DOHH2 (cell line): ENCODE data around the gene DGUOK.

Experiments
- H3F3A ChIP-seq: fragments of 200-600 bp; sonication (generic), shearing (Covaris generic); 2 replicates; pipeline ENCODE4 v1.6.0; 2016; ENCODE audit warnings: antibody characterized with exemption, mild to moderate bottlenecking; ENCODE audit not compliant: control insufficient read depth, insufficient read depth
- H3K27ac ChIP-seq: fragments of 200-600 bp; sonication (generic); 2 replicates; pipeline ENCODE4 v1.5.1; 2014; ENCODE audit warnings: low read depth, mild to moderate bottlenecking, low read length, moderate library complexity
- H3K27me3 ChIP-seq: fragments of 200-600 bp; sonication (generic); 2 replicates; pipeline ENCODE4 v1.6.1; 2014; ENCODE audit warnings: mild to moderate bottlenecking, low read length, mixed read lengths; ENCODE audit not compliant: control insufficient read depth
- H3K36me3 ChIP-seq: fragments of 200-600 bp; sonication (generic); 2 replicates; pipeline ENCODE4 v1.6.1; 2014; ENCODE audit warnings: mild to moderate bottlenecking, low read length, moderate library complexity, mixed read lengths; ENCODE audit not compliant: control insufficient read depth
- H3K4me1 ChIP-seq: fragments of 200-600 bp; sonication (generic); 2 replicates; pipeline ENCODE4 v1.6.1; 2014; ENCODE audit warnings: mild to moderate bottlenecking, low read length, mixed read lengths; ENCODE audit not compliant: control insufficient read depth
- H3K4me2 ChIP-seq: fragments of 200-600 bp; sonication (generic); 2 replicates; pipeline ENCODE4 v1.6.0; 2014; ENCODE audit warnings: mild to moderate bottlenecking, low read length, moderate library complexity
- H3K4me3 ChIP-seq: fragments of 200-600 bp; sonication (generic); 2 replicates; pipeline ENCODE4 v1.5.1; 2014; ENCODE audit warnings: mild to moderate bottlenecking, low read length, mixed read lengths
- H3K79me2 ChIP-seq: fragments of 200-600 bp; sonication (generic); 2 replicates; pipeline ENCODE4 v1.6.1; 2014; ENCODE audit warnings: mild to moderate bottlenecking, low read length, mixed read lengths; ENCODE audit not compliant: control insufficient read depth
- H3K9me2 ChIP-seq: fragments of 200-600 bp; sonication (generic); replicated peaks from 2 replicates; pipeline ENCODE4 v1.6.1; 2014; ENCODE audit warnings: mild to moderate bottlenecking, low read length, mixed read lengths; ENCODE audit not compliant: control insufficient read depth
- H3K9me3 ChIP-seq: fragments of 200-600 bp; sonication (generic); 2 replicates; pipeline ENCODE4 v1.6.1; 2014; ENCODE audit warnings: antibody characterized with exemption, low read length, mixed read lengths; ENCODE audit not compliant: control insufficient read depth, insufficient read depth
- H4K20me1 ChIP-seq: fragments of 200-600 bp; sonication (generic); 2 replicates; pipeline ENCODE4 v1.6.0; 2014; ENCODE audit warnings: low read depth, mild to moderate bottlenecking, antibody characterized with exemption, low read length, moderate library complexity; ENCODE audit not compliant: control insufficient read depth, insufficient read depth
- CTCF ChIP-seq: fragments of 200-600 bp; sonication (generic); IDR thresholded peaks from one replicate; pipeline ENCODE4 v1.5.1; 2014; ENCODE audit warnings: antibody characterized with exemption, mild to moderate bottlenecking, low read depth, low read length; ENCODE audit not compliant: poor library complexity, severe bottlenecking
- EZH2phosphoT487 ChIP-seq: fragments of 200-600 bp; sonication (generic); IDR thresholded peaks from 2 replicates; pipeline ENCODE4 v1.6.1; 2017; ENCODE audit warnings: borderline replicate concordance, mild to moderate bottlenecking, antibody characterized with exemption, low read length, moderate library complexity, mixed read lengths

The DGUOK gene

GRCh38 chr2:73915437-73915993 lies 11.2 kb upstream of the DGUOK start:
- no peak for TF ChIP-seq CTCF
- no peak for TF ChIP-seq EZH2phosphoT487
- Histone ChIP-seq H3K27ac (no peak overlapping the region), H4K20me1 (no peaks in the 10 kb centered on the region), H3F3A (no peaks in the 10 kb centered on the region), H3K9me3 (no peaks in the 10 kb centered on the region), H3K4me1 (peaks cover 1% of the 10 kb centered on the region), H3K36me3 (no peaks in the 10 kb centered on the region), H3K4me3 (no peak overlapping the region), H3K27me3 (no peaks in the 10 kb centered on the region), H3K9me2 (no peaks in the 10 kb centered on the region), H3K4me2 (no peak overlapping the region), H3K79me2 (no peaks in the 10 kb centered on the region)

- H3F3A ChIP-seq, result peaks cover under 1% of the 10 kb centered on the region; the same call in 1 of the 2 replicates
- no peak overlapping the region for H3K27ac ChIP-seq
- no peaks in the 10 kb centered on the region for H3K9me3 ChIP-seq
- no peak overlapping the region for H3K4me3 ChIP-seq
- no peaks in the 10 kb centered on the region for H4K20me1 ChIP-seq
- H3K36me3 ChIP-seq, result no peaks in the 10 kb centered on the region
- peaks cover 13% of the 10 kb centered on the region for H3K4me1 ChIP-seq
- no peak overlapping the region for H3K4me2 ChIP-seq
- H3K9me2 ChIP-seq, result no peaks in the 10 kb centered on the region
- H3K27me3 ChIP-seq, result no peaks in the 10 kb centered on the region
- no peaks in the 10 kb centered on the region for H3K79me2 ChIP-seq
- TF ChIP-seq EZH2phosphoT487 (no peak), CTCF (no peak)
Measured at GRCh38 chr2:73916666-73917065, 10.0 kb upstream of the DGUOK start.

- TF ChIP-seq EZH2phosphoT487 (no peak), CTCF (no peak)
- Histone ChIP-seq H3K4me1 (peaks cover 14% of the 10 kb centered on the region), H3K9me3 (no peaks in the 10 kb centered on the region), H4K20me1 (no peaks in the 10 kb centered on the region), H3K27ac (no peak overlapping the region), H3K4me2 (no peak overlapping the region), H3K9me2 (no peaks in the 10 kb centered on the region), H3K27me3 (no peaks in the 10 kb centered on the region), H3K4me3 (no peak overlapping the region), H3K36me3 (no peaks in the 10 kb centered on the region), H3F3A (peaks cover 6% of the 10 kb centered on the region; the same call in 1 of the 2 replicates), H3K79me2 (no peaks in the 10 kb centered on the region)
Measured at GRCh38 chr2:73917296-73917695, 9.4 kb upstream of the DGUOK start.
